ENCODE data around the gene GPN3. TPM values are rescaled to one million over a fixed set of nuclear protein-coding genes. Genes with fewer than 3 reads are reported as not detected.
A peak's percentile ranks its signal among the peaks of the same experiment; 100 is the strongest.

GPN3 gene

DNA sequence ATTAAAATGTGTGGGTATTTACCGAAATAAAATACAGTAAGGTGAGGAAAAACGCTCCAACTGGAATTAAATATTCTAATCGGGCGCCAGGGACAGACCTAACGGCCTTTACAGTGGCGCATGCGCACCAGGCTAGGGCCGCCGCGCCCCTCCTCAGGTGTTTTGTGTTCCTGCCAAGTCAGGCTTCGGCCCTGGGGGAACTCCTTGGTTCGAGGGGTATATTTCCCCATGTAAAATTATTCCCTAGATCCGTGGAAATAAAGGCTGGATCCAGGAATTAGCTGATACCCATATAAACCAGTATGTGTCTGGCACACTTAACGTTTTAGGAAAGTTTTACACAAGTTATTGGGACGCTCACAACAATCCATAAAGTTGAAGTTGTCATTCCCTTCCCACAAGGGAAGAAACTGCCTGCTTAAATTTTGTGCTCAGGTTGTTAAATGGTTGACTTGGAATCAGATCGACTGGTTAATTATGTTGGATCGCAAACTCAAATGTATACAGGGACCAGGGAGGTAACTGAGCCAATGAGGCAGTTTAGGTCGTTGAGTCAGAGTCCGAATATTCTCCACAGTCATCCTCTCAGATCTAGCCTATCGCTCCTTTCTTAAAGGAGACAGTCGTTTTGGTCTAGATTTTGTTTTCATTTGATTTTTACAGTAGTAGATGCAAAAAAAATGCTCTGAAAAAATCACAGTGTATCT, 63.9 kb downstream of the GPN3 start:
- Histone ChIP-seq H2BK12ac (ENCODE audit: low read length) (no peak overlapping the region), H2BK15ac (ENCODE audit: low read length) (no peak overlapping the region), H3K27ac (replicated peaks; ENCODE audit: low read length) (peak overlapping the region; percentile 82), H3K18ac (ENCODE audit: low read length) (no peak overlapping the region), H3K9me3 (replicated peaks in 1 of 2; ENCODE audit: control insufficient read depth in 2 of 2, insufficient read depth in 1 of 2, low read depth in 1 of 2, low read length in 2 of 2) (peaks cover 0 to 7% of the 10 kb centered on the region in 2 donors), H2AK5ac (ENCODE audit: low read depth, low read length) (no peak overlapping the region), H3K4me1 (ENCODE audit: control insufficient read depth in 2 of 2, insufficient read depth in 1 of 2, low read depth in 1 of 2, low read length in 2 of 2) (peaks cover 0 to 5% of the 10 kb centered on the region in 2 donors), H3K4ac (ENCODE audit: low read length) (no peak overlapping the region), H3K23ac (ENCODE audit: low read depth, low read length, poor library complexity) (no peak overlapping the region), H3K36me3 (replicated peaks in 1 of 2; ENCODE audit: control insufficient read depth in 2 of 2, insufficient read depth in 2 of 2, low read length in 2 of 2) (peaks cover 10 to 34% of the 10 kb centered on the region in 2 donors), H3K27me3 (ENCODE audit: control insufficient read depth in 3 of 3, insufficient read depth in 3 of 3, low read depth in 1 of 3, low read length in 3 of 3) (no peaks in the 10 kb centered on the region), H3K14ac (ENCODE audit: low read length) (no peak overlapping the region), H3K4me3 (ENCODE audit: low read length in 2 of 2) (peak overlapping the region in 1 of 2 donors; percentile 89), H4K91ac (ENCODE audit: low read depth, low read length, poor library complexity) (no peak overlapping the region), H3K79me1 (ENCODE audit: low read depth, low read length) (peaks cover 1% of the 10 kb centered on the region), H3K9ac (ENCODE audit: low read depth, low read length, poor library complexity) (no peak overlapping the region), H2AFZ (ENCODE audit: low read length) (peak overlapping the region; percentile 93), H2BK5ac (ENCODE audit: low read length) (no peak overlapping the region), H2BK120ac (ENCODE audit: low read depth, low read length) (no peak overlapping the region), H3K4me2 (ENCODE audit: insufficient read depth, low read length, poor library complexity, severe bottlenecking) (peak overlapping the region; percentile 64), H4K8ac (ENCODE audit: low read depth, low read length) (no peak overlapping the region)
- WGBS, 2 donors (ENCODE audit: extremely low coverage in 2 of 2, insufficient read length in 2 of 2, insufficient replicate concordance in 1 of 2), result no CpG with 5 or more reads among the region's 21 CpGs
- DNase-seq (ENCODE audit: low spot score), result peak; percentile 65

GRCh38 chr12:110403146-110403975, 64.7 kb downstream of the GPN3 start, which contains the start of gene ANAPC7:
ANAPC7 (minus strand) TSS chr12:110403708; CDS start chr12:110403627, 81 bp downstream.
- peak within 1 kb of the TSS; percentile 87 for H3K4ac ChIP-seq (ENCODE audit: low read length)
- peak within 1 kb of the TSS; percentile 92 for H3K14ac ChIP-seq (ENCODE audit: low read length)
- H3K4me3 ChIP-seq (ENCODE audit: low read length in 2 of 2), result peak within 1 kb of the TSS; percentile 89 to 95
- peaks cover 10 to 40% of the 10 kb centered on the region in 2 donors for H3K36me3 ChIP-seq (replicated peaks in 1 of 2; ENCODE audit: control insufficient read depth in 2 of 2, insufficient read depth in 2 of 2, low read length in 2 of 2)
- peak within 1 kb of the TSS; percentile 93 for H2AFZ ChIP-seq (ENCODE audit: low read length)
- peak within 1 kb of the TSS; percentile 82 for H3K27ac ChIP-seq (replicated peaks; ENCODE audit: low read length)
- peak within 1 kb of the TSS; percentile 95 for H3K23ac ChIP-seq (ENCODE audit: low read depth, low read length, poor library complexity)
- H2AK5ac ChIP-seq (ENCODE audit: low read depth, low read length), result peak within 1 kb of the TSS; percentile 100
- H2BK5ac ChIP-seq (ENCODE audit: low read length), result peak within 1 kb of the TSS; percentile 85
- H3K4me1 ChIP-seq (ENCODE audit: control insufficient read depth in 2 of 2, insufficient read depth in 1 of 2, low read depth in 1 of 2, low read length in 2 of 2), result peaks cover 0 to 5% of the 10 kb centered on the region in 2 donors
- peak; percentile 91 for DNase-seq (ENCODE audit: low spot score)
- H3K4me2 ChIP-seq (ENCODE audit: insufficient read depth, low read length, poor library complexity, severe bottlenecking), result peak within 1 kb of the TSS; percentile 64
- H3K27me3 ChIP-seq (ENCODE audit: control insufficient read depth in 3 of 3, insufficient read depth in 3 of 3, low read depth in 1 of 3, low read length in 3 of 3), result no peaks in the 10 kb centered on the region
- H3K79me1 ChIP-seq (ENCODE audit: low read depth, low read length), result peaks cover 1% of the 10 kb centered on the region
- peak within 1 kb of the TSS; percentile 93 for H3K18ac ChIP-seq (ENCODE audit: low read length)
- no CpG with 5 or more reads among the region's 62 CpGs for WGBS, 2 donors (ENCODE audit: extremely low coverage in 2 of 2, insufficient read length in 2 of 2, insufficient replicate concordance in 1 of 2)
- peak within 1 kb of the TSS; percentile 95 for H3K9ac ChIP-seq (ENCODE audit: low read depth, low read length, poor library complexity)
- H4K8ac ChIP-seq (ENCODE audit: low read depth, low read length), result peak within 1 kb of the TSS; percentile 58
- H2BK120ac ChIP-seq (ENCODE audit: low read depth, low read length), result peak within 1 kb of the TSS; percentile 90
- peaks cover 0 to 7% of the 10 kb centered on the region in 2 donors for H3K9me3 ChIP-seq (replicated peaks in 1 of 2; ENCODE audit: control insufficient read depth in 2 of 2, insufficient read depth in 1 of 2, low read depth in 1 of 2, low read length in 2 of 2)
- no peak within 1 kb of the TSS for H2BK12ac ChIP-seq (ENCODE audit: low read length)
- H4K91ac ChIP-seq (ENCODE audit: low read depth, low read length, poor library complexity), result peak within 1 kb of the TSS; percentile 9
- H2BK15ac ChIP-seq (ENCODE audit: low read length), result peak within 1 kb of the TSS; percentile 72

Small RNA genes lying within 50 kb of the gene (small RNA-seq; reads per million reads assigned to genes)
- gene RF00278 (ENCODE audit: insufficient read depth), result not detected
